Measurements from ENCODE around the gene ZNF574.

DNA sequence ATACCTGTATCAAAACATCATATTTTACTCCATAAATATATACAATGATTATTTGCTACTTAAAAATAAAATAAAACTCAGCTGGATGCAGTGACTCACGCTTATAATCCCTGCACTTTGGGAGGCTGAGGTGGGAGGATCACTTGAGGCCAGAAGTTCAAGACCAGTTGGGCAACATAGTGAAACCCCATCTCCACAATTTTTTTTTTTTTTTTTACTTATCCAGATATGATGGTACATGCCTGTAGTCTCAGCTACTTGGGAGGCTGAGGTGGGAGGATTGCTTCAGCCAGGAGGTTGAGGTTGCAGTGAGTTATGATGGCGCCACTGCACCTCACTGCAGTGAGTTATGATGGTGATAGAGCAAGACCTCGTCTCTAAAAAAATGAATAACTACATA is 33.9 kb downstream of the ZNF574 start:
- no peak for TF ChIP-seq SPI1 (IDR thresholded peaks at IDR 0.05; ENCODE audit: low read depth, low read length)
- TF ChIP-seq POLR2A (IDR thresholded peaks at IDR 0.05; ENCODE audit: low read depth, low read length): no peak

All from GM12891 (cell line).